ENCODE measurements around the gene SPINT4. TPM values are rescaled to one million over a fixed set of nuclear protein-coding genes. Genes with fewer than 3 reads are reported as not detected.
"Not testable (repeated sequence)": the region's sequence is repeated elsewhere in the genome, so short reads cannot be mapped to it uniquely, and the experiment has no call there.

SPINT4 gene
- total and polyA plus RNA-seq, 2 experiments from 2014 or later = not detected

GRCh38 chr20:45742596-45742995 lies 20.4 kb downstream of the SPINT4 start:
- no peak for TF ChIP-seq EZH2phosphoT487 (IDR thresholded peaks at IDR 0.05; ENCODE audit: insufficient read depth, low read depth)
- TF ChIP-seq EZH2 (IDR thresholded peaks at IDR 0.05; ENCODE audit: insufficient read depth, poor library complexity, severe bottlenecking) = no peak
- DNase-seq = no peak
- no peaks in the 10 kb centered on the region for H3K9me3 ChIP-seq (ENCODE audit: low read depth)
- no peaks in the 10 kb centered on the region for H3K4me1 ChIP-seq (ENCODE audit: insufficient read depth)
- no peak overlapping the region for H3K9ac ChIP-seq
- H3K27me3 ChIP-seq (replicated peaks; ENCODE audit: insufficient read depth) = no peaks in the 10 kb centered on the region
- no peak overlapping the region for H3K27ac ChIP-seq
- in situ Hi-C loops (cut with MboI) = no loop called here
- no peaks in the 10 kb centered on the region for H3K9me2 ChIP-seq (ENCODE audit: insufficient read depth)
- H3K4me3 ChIP-seq = no peak overlapping the region
- H3K4me2 ChIP-seq (ENCODE audit: unreplicated experiment) = no peak overlapping the region
- 50% methylated on average over 4 of the region's 4 CpGs for WGBS, 2 experiments (ENCODE audit: low coverage in 1 of 2, low lambda C conversion rate in 2 of 2, missing lambda C conversion rate in 2 of 2)
- no peaks in the 10 kb centered on the region for H3F3A ChIP-seq (ENCODE audit: insufficient read depth)
- H4K20me1 ChIP-seq (ENCODE audit: insufficient read depth) = no peaks in the 10 kb centered on the region
- H3K36me3 ChIP-seq (ENCODE audit: low read depth) = no peaks in the 10 kb centered on the region
- H3K79me2 ChIP-seq (ENCODE audit: insufficient read depth) = no peaks in the 10 kb centered on the region
- H2AFZ ChIP-seq = no peak overlapping the region

- TF ChIP-seq EZH2 (IDR thresholded peaks at IDR 0.05; ENCODE audit: insufficient read depth, poor library complexity, severe bottlenecking) (no peak), EZH2phosphoT487 (IDR thresholded peaks at IDR 0.05; ENCODE audit: insufficient read depth, low read depth) (no peak)
- Histone ChIP-seq H4K20me1 (ENCODE audit: insufficient read depth) (no peaks in the 10 kb centered on the region), H3K27ac (no peak overlapping the region), H2AFZ (no peak overlapping the region), H3K79me2 (ENCODE audit: insufficient read depth) (no peaks in the 10 kb centered on the region), H3K9me3 (ENCODE audit: low read depth) (no peaks in the 10 kb centered on the region), H3K4me1 (ENCODE audit: insufficient read depth) (no peaks in the 10 kb centered on the region), H3K36me3 (ENCODE audit: low read depth) (no peaks in the 10 kb centered on the region), H3F3A (ENCODE audit: insufficient read depth) (no peaks in the 10 kb centered on the region), H3K9me2 (ENCODE audit: insufficient read depth) (no peaks in the 10 kb centered on the region), H3K9ac (no peak overlapping the region), H3K4me3 (no peak overlapping the region), H3K4me2 (ENCODE audit: unreplicated experiment) (no peak overlapping the region), H3K27me3 (replicated peaks; ENCODE audit: insufficient read depth) (no peaks in the 10 kb centered on the region)
- in situ Hi-C loops (cut with MboI) = no loop called here
- DNase-seq = no peak
Observed at GRCh38 chr20:45745015-45745414, 22.9 kb downstream of the SPINT4 start.

GRCh38 chr20:45751721-45752120 lies 29.6 kb downstream of the SPINT4 start:
- in situ Hi-C loops (cut with MboI) = loop anchor here (25.0 kb wide), 2 partner anchors 189 to 289 kb away; partner anchors contain the start of gene WFDC2
- no peak for TF ChIP-seq EZH2phosphoT487 (IDR thresholded peaks at IDR 0.05; ENCODE audit: insufficient read depth, low read depth)
- TF ChIP-seq EZH2 (IDR thresholded peaks at IDR 0.05; ENCODE audit: insufficient read depth, poor library complexity, severe bottlenecking) = no peak
- H3K4me3 ChIP-seq = no peak overlapping the region
- H3K36me3 ChIP-seq (ENCODE audit: low read depth) = no peaks in the 10 kb centered on the region
- no peak overlapping the region for H2AFZ ChIP-seq
- no peaks in the 10 kb centered on the region for H4K20me1 ChIP-seq (ENCODE audit: insufficient read depth)
- H3K9me3 ChIP-seq (ENCODE audit: low read depth) = no peaks in the 10 kb centered on the region
- no peaks in the 10 kb centered on the region for H3K4me1 ChIP-seq (ENCODE audit: insufficient read depth)
- H3K27ac ChIP-seq = no peak overlapping the region
- no peak overlapping the region for H3K4me2 ChIP-seq (ENCODE audit: unreplicated experiment)
- DNase-seq = no peak
- 79 to 80% methylated on average over 1 of the region's 1 CpG for WGBS, 2 experiments (ENCODE audit: low coverage in 1 of 2, low lambda C conversion rate in 2 of 2, missing lambda C conversion rate in 2 of 2)
- H3K9me2 ChIP-seq (ENCODE audit: insufficient read depth) = no peaks in the 10 kb centered on the region
- H3K79me2 ChIP-seq (ENCODE audit: insufficient read depth) = no peaks in the 10 kb centered on the region
- no peak overlapping the region for H3K9ac ChIP-seq
- peaks cover 12% of the 10 kb centered on the region for H3F3A ChIP-seq (ENCODE audit: insufficient read depth)
- H3K27me3 ChIP-seq (replicated peaks; ENCODE audit: insufficient read depth) = no peaks in the 10 kb centered on the region

GRCh38 chr20:45752746-45753145 lies 30.6 kb downstream of the SPINT4 start:
- H3K9me3 ChIP-seq (ENCODE audit: low read depth) = no peaks in the 10 kb centered on the region
- peak; percentile 45 for DNase-seq
- no peak overlapping the region for H3K4me3 ChIP-seq
- in situ Hi-C loops (cut with MboI) = loop anchor here (25.0 kb wide), 2 partner anchors 190 to 290 kb away; partner anchors contain the start of gene WFDC2
- WGBS, 2 experiments (ENCODE audit: low coverage in 1 of 2, low lambda C conversion rate in 2 of 2, missing lambda C conversion rate in 2 of 2) = 79 to 88% methylated on average over 3 of the region's 3 CpGs
- H3K4me1 ChIP-seq (ENCODE audit: insufficient read depth) = no peaks in the 10 kb centered on the region
- no peaks in the 10 kb centered on the region for H3K36me3 ChIP-seq (ENCODE audit: low read depth)
- no peaks in the 10 kb centered on the region for H3K79me2 ChIP-seq (ENCODE audit: insufficient read depth)
- H3F3A ChIP-seq (ENCODE audit: insufficient read depth) = peaks cover 12% of the 10 kb centered on the region
- H3K27ac ChIP-seq = no peak overlapping the region
- no peak overlapping the region for H3K4me2 ChIP-seq (ENCODE audit: unreplicated experiment)
- 0 out of 2 replicates have a peak overlapping the region, but pooled peaks have one; percentile 9 for H2AFZ ChIP-seq
- no peak overlapping the region for H3K9ac ChIP-seq
- TF ChIP-seq EZH2 (IDR thresholded peaks at IDR 0.05; ENCODE audit: insufficient read depth, poor library complexity, severe bottlenecking) = no peak
- TF ChIP-seq EZH2phosphoT487 (IDR thresholded peaks at IDR 0.05; ENCODE audit: insufficient read depth, low read depth) = no peak
- no peaks in the 10 kb centered on the region for H4K20me1 ChIP-seq (ENCODE audit: insufficient read depth)
- H3K9me2 ChIP-seq (ENCODE audit: insufficient read depth) = no peaks in the 10 kb centered on the region
- H3K27me3 ChIP-seq (replicated peaks; ENCODE audit: insufficient read depth) = no peaks in the 10 kb centered on the region

- H3K4me2 ChIP-seq (ENCODE audit: unreplicated experiment) = no peak overlapping the region
- H3K9me2 ChIP-seq (ENCODE audit: insufficient read depth) = no peaks in the 10 kb centered on the region
- no peaks in the 10 kb centered on the region for H3F3A ChIP-seq (ENCODE audit: insufficient read depth)
- H3K4me1 ChIP-seq (ENCODE audit: insufficient read depth) = no peaks in the 10 kb centered on the region
- H3K79me2 ChIP-seq (ENCODE audit: insufficient read depth) = no peaks in the 10 kb centered on the region
- DNase-seq = no peak
- no peak overlapping the region for H3K9ac ChIP-seq
- no peaks in the 10 kb centered on the region for H3K9me3 ChIP-seq (ENCODE audit: low read depth)
- no peak overlapping the region for H3K27ac ChIP-seq
- H4K20me1 ChIP-seq (ENCODE audit: insufficient read depth) = no peaks in the 10 kb centered on the region
- TF ChIP-seq EZH2phosphoT487 (IDR thresholded peaks at IDR 0.05; ENCODE audit: insufficient read depth, low read depth) (no peak), EZH2 (IDR thresholded peaks at IDR 0.05; ENCODE audit: insufficient read depth, poor library complexity, severe bottlenecking) (no peak)
- 59 to 71% methylated on average over 4 of the region's 4 CpGs for WGBS, 2 experiments (ENCODE audit: low coverage in 1 of 2, low lambda C conversion rate in 2 of 2, missing lambda C conversion rate in 2 of 2)
- no peaks in the 10 kb centered on the region for H3K36me3 ChIP-seq (ENCODE audit: low read depth)
- no peaks in the 10 kb centered on the region for H3K27me3 ChIP-seq (replicated peaks; ENCODE audit: insufficient read depth)
- in situ Hi-C loops (cut with MboI) = loop anchor here (25.0 kb wide), 2 partner anchors 196 to 296 kb away; partner anchors contain the start of gene WFDC2
- H2AFZ ChIP-seq = no peak overlapping the region
- no peak overlapping the region for H3K4me3 ChIP-seq
Observed at GRCh38 chr20:45758096-45758495, 35.9 kb downstream of the SPINT4 start.

- not testable (repeated sequence) for DNase-seq; H3K9me3 ChIP-seq (ENCODE audit: low read depth); H3K4me3 ChIP-seq; H3K27ac ChIP-seq; H3K27me3 ChIP-seq (replicated peaks; ENCODE audit: insufficient read depth); H3K9ac ChIP-seq; H2AFZ ChIP-seq; H3K9me2 ChIP-seq (ENCODE audit: insufficient read depth); H3K36me3 ChIP-seq (ENCODE audit: low read depth); H4K20me1 ChIP-seq (ENCODE audit: insufficient read depth); H3F3A ChIP-seq (ENCODE audit: insufficient read depth); H3K4me1 ChIP-seq (ENCODE audit: insufficient read depth); H3K4me2 ChIP-seq (ENCODE audit: unreplicated experiment); H3K79me2 ChIP-seq (ENCODE audit: insufficient read depth)
- WGBS, 2 experiments (ENCODE audit: low coverage in 1 of 2, low lambda C conversion rate in 2 of 2, missing lambda C conversion rate in 2 of 2) = 77 to 80% methylated on average over 5 to 8 of the region's 8 CpGs
- in situ Hi-C loops (cut with MboI) = loop anchor here (25.0 kb wide), 2 partner anchors 198 to 298 kb away; partner anchors contain the start of gene WFDC2
Observed at GRCh38 chr20:45759921-45760320, 37.8 kb downstream of the SPINT4 start.

GRCh38 chr20:45761966-45762365 lies 39.8 kb downstream of the SPINT4 start:
- not testable (repeated sequence) for H3K36me3 ChIP-seq (ENCODE audit: low read depth); H3K9me2 ChIP-seq (ENCODE audit: insufficient read depth); H3K4me1 ChIP-seq (ENCODE audit: insufficient read depth); H2AFZ ChIP-seq; DNase-seq; H3K4me3 ChIP-seq; H3K9me3 ChIP-seq (ENCODE audit: low read depth); H3K27ac ChIP-seq; H3F3A ChIP-seq (ENCODE audit: insufficient read depth); H3K4me2 ChIP-seq (ENCODE audit: unreplicated experiment); H4K20me1 ChIP-seq (ENCODE audit: insufficient read depth); H3K27me3 ChIP-seq (replicated peaks; ENCODE audit: insufficient read depth); H3K9ac ChIP-seq; H3K79me2 ChIP-seq (ENCODE audit: insufficient read depth)
- in situ Hi-C loops (cut with MboI) = loop anchor here (25.0 kb wide), 2 partner anchors 200 to 300 kb away; partner anchors contain the start of gene WFDC2
- 86 to 87% methylated on average over 12 of the region's 12 CpGs for WGBS, 2 experiments (ENCODE audit: low coverage in 1 of 2, low lambda C conversion rate in 2 of 2, missing lambda C conversion rate in 2 of 2)

All from GM23248 (cell line).